Activated naive CD8-positive, alpha-beta T cell treated with anti-CD3 and anti-CD28 coated beads for 36 hours (primary cell): ENCODE data around the gene SEL1L3. TPM values are rescaled to one million over a fixed set of nuclear protein-coding genes. Genes with fewer than 3 reads are reported as not detected.

Experiments
- DNase-seq: peaks from one replicate; pipeline ENCODE4 v3.0.0; 2021
- H3K27ac Mint-ChIP-seq: one replicate; pipeline ENCODE4 v1.8.0; 2022; ENCODE audit warnings: mild to moderate bottlenecking, moderate library complexity, mixed read lengths
- H3K27me3 Mint-ChIP-seq: one replicate; pipeline ENCODE4 v1.8.0; 2022; ENCODE audit warnings: mild to moderate bottlenecking, mixed read lengths
- H3K36me3 Mint-ChIP-seq: one replicate; pipeline ENCODE4 v1.8.0; 2021; ENCODE audit warnings: mild to moderate bottlenecking, mixed read lengths
- H3K4me1 Mint-ChIP-seq: one replicate; pipeline ENCODE4 v1.8.0; 2021; ENCODE audit warnings: mixed read lengths
- H3K4me3 Mint-ChIP-seq: one replicate; pipeline ENCODE4 v1.8.0; 2022; ENCODE audit warnings: mild to moderate bottlenecking, moderate library complexity, mixed read lengths
- H3K9me3 Mint-ChIP-seq: one replicate; pipeline ENCODE4 v1.8.0; 2022; ENCODE audit warnings: mixed read lengths
- total RNA-seq, 2 experiments: library from RNA; stranded (reverse); gene quantifications; one replicate each; pipeline ENCODE4 v1.2.3, GENCODE V29; 2021

Gene SEL1L3
- total RNA-seq, 2 experiments from 2014 or later, result 25.5 to 27.1 TPM

DNA sequence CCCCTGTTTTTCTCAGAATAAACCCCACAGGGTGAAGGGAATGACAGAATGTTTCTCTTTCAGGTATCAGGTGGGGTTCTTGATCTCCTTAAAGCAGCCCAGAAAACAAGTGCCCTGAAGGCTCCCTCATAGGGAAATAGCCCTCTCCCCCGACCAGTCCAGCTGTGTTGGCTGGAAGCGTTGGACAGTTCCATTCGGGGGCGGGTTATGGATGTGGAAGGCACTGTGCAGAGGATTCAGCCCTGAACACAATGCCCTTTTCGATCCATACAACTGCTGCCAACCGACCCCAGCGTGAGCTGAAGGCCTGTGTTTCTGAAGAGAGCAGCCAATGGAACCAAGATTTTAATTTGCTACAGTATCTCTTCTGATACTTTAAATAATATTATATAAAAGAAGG, 41.5 kb downstream of the SEL1L3 start:
- DNase-seq, result no peak
- H3K4me3 Mint-ChIP-seq, result no peak overlapping the region
- H3K4me1 Mint-ChIP-seq, result peaks cover 3% of the 10 kb centered on the region
- H3K27me3 Mint-ChIP-seq, result no peaks in the 10 kb centered on the region
- no peaks in the 10 kb centered on the region for H3K9me3 Mint-ChIP-seq
- H3K27ac Mint-ChIP-seq, result no peak overlapping the region
- H3K36me3 Mint-ChIP-seq, result peaks cover 30% of the 10 kb centered on the region

DNA sequence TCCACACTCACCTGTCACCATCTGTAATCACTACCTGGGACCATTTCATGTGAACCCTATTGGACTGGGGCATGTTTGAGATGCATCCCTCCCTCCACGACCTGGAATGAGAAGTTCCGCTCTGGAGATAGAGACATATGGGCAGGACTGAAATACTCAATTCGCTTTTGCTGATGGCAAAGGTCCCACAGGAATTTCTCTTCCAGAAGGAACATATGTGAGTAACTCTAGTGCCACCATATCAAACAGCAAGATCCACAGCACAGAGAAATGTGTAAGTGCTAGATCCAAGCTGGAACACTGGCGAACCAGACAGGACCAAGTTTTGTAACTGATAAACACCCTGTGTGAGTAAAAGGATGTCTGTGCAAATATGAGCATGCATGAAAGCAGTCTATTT, 43.9 kb downstream of the SEL1L3 start:
- DNase-seq, result no peak
- Mint-ChIP-seq H3K27me3 (no peaks in the 10 kb centered on the region), H3K4me3 (no peak overlapping the region), H3K4me1 (peaks cover 3% of the 10 kb centered on the region), H3K27ac (no peak overlapping the region), H3K9me3 (no peaks in the 10 kb centered on the region), H3K36me3 (peaks cover 34% of the 10 kb centered on the region)

DNA sequence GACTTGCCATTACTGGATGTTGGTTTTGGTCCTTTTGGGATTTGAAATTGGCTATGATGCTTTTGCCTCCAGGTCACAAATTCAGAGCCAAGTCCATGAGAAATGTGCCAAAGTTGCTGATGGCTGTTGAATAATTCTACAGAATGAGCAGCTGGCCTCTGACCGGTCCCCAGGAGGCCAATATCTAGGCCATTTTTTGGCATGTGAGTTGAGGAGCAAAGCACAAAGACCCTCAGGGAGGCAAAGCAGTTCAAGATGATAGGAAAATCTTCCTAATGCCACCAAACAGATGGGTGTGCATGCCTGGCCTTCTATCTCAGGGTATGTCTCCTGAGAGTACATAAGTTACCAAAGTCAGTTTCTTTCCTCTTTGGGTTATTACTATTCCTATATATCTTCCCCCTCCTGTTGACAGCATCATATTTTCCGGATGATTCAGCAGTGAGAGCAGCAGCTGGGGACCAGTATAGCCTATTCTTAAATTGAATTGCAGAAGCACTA, 44.4 kb downstream of the SEL1L3 start:
- peaks cover 35% of the 10 kb centered on the region for H3K36me3 Mint-ChIP-seq
- H3K27ac Mint-ChIP-seq, result no peak overlapping the region
- no peak for DNase-seq
- no peaks in the 10 kb centered on the region for H3K27me3 Mint-ChIP-seq
- no peak overlapping the region for H3K4me3 Mint-ChIP-seq
- peaks cover 3% of the 10 kb centered on the region for H3K4me1 Mint-ChIP-seq
- no peaks in the 10 kb centered on the region for H3K9me3 Mint-ChIP-seq

DNA sequence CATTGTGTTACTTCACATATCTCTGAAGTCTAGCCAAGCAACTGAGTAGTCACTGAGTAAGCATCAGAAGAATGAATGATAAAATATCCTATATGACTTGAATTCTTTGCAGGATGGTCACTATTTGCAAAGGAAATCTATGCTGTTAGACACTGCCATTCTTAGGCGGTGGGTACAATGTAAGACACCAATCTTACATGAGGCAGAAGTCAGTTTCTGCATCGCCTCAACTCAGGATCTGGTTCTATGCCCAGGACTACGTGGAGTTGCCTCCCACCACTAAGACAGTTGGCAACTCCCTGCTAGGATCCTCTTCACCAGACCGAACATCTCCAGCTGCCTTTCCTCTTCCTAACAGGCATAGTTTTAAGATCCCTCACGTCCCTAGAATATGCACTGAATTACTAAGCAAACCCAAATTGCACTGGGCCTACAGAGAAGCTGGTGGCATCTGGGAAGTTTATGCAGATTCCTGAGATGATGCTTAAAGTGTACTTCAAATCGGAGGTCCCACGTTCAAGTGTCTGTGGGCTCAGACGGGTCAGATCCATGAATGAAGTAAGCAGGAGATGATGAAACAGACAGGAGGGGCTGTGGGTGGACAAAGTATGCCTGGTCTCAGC, 45.6 kb downstream of the SEL1L3 start:
- DNase-seq, result no peak
- H3K36me3 Mint-ChIP-seq, result peaks cover 33% of the 10 kb centered on the region
- H3K4me1 Mint-ChIP-seq, result peaks cover 3% of the 10 kb centered on the region
- H3K27me3 Mint-ChIP-seq, result no peaks in the 10 kb centered on the region
- H3K27ac Mint-ChIP-seq, result no peak overlapping the region
- H3K9me3 Mint-ChIP-seq, result no peaks in the 10 kb centered on the region
- no peak overlapping the region for H3K4me3 Mint-ChIP-seq

DNA sequence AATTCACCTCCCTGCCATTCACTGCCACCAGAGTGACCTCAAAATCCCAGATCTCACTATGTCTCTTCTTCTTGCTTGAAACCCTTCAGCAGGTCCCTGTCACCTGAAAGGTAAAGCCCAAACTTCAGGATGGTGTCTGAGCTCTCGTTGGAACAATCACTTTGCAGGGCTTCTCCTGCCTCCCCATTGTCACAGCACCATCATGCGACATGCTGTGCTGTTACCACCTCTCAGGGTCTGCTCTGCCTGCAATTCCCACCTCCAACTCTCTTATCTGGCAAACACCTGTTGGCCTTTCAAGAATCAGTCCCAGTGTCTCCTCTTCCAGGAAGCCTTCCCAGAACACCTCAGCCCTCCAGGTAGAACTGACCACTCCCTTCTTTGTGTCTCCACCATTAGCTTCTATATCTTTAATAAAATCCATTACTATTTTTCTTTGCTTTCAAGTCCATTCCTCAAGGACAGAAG, 46.2 kb downstream of the SEL1L3 start:
- H3K9me3 Mint-ChIP-seq, result no peaks in the 10 kb centered on the region
- peaks cover 3% of the 10 kb centered on the region for H3K4me1 Mint-ChIP-seq
- no peaks in the 10 kb centered on the region for H3K27me3 Mint-ChIP-seq
- no peak overlapping the region for H3K27ac Mint-ChIP-seq
- H3K36me3 Mint-ChIP-seq, result peaks cover 31% of the 10 kb centered on the region
- no peak overlapping the region for H3K4me3 Mint-ChIP-seq
- no peak for DNase-seq

DNA sequence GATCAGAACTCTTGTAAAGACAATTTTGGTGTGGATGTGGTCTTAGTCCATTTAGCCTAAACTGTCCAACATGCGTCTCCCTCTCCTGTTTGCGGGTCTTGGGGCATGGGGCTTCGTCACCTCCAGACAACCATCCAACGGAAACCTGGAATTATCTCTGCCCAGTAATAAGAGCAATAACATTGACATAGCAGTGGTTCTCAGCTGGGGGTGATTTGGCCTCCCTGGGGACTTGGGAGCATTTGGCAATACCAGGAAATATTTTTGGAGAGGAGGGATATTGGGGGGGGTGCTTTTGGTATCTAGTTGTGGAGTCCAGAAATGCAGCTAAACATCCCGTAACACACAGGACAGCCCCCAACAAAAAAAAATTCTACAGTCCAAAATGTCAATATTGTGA, 47.2 kb downstream of the SEL1L3 start:
- Mint-ChIP-seq H3K4me1 (peaks cover 3% of the 10 kb centered on the region), H3K9me3 (no peaks in the 10 kb centered on the region), H3K36me3 (peaks cover 25% of the 10 kb centered on the region), H3K27ac (no peak overlapping the region), H3K4me3 (no peak overlapping the region), H3K27me3 (no peaks in the 10 kb centered on the region)
- DNase-seq, result no peak

DNA sequence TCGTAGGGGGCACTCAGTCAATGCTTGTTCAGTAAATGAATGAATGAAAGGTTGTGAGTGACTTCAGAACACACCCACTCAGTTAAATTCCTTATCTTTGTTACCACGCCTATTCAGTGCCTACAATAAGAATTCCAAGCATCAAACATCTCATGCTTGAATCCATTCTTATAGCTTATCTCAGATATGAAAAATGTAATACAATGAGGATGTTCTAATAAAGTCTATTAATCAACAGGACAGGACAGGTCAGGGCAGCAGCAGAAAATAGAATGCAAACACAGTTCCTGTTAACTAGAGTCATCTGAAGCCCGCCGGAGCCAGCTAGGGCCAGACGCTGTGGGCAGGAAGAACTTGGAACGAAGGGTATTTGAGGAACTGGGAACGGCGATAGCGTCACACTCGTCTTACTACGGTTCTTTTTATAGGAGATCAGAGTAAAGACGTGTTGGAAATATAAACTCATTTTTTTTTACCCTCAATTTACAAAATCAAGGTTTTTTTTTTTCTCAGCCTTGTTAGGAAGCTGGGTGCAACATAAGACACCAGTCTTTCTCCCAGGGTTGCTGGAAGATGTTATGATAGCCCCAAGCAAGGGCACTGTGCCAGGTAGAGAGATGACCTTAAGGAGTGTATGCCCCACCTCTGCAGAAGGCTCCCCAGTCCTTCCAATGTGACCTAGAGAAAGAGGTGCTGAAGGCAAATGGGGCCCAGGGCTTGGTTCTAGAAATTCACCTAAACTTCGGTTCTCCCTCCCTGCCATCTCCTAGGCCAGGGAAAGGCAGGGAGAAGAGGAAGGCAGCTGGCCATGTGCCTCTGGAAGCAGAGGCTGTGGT, 48.3 kb downstream of the SEL1L3 start:
- no peak for DNase-seq
- no peak overlapping the region for H3K4me3 Mint-ChIP-seq
- H3K27me3 Mint-ChIP-seq, result no peaks in the 10 kb centered on the region
- H3K4me1 Mint-ChIP-seq, result peaks cover 3% of the 10 kb centered on the region
- no peak overlapping the region for H3K27ac Mint-ChIP-seq
- no peaks in the 10 kb centered on the region for H3K9me3 Mint-ChIP-seq
- H3K36me3 Mint-ChIP-seq, result peaks cover 27% of the 10 kb centered on the region

DNA sequence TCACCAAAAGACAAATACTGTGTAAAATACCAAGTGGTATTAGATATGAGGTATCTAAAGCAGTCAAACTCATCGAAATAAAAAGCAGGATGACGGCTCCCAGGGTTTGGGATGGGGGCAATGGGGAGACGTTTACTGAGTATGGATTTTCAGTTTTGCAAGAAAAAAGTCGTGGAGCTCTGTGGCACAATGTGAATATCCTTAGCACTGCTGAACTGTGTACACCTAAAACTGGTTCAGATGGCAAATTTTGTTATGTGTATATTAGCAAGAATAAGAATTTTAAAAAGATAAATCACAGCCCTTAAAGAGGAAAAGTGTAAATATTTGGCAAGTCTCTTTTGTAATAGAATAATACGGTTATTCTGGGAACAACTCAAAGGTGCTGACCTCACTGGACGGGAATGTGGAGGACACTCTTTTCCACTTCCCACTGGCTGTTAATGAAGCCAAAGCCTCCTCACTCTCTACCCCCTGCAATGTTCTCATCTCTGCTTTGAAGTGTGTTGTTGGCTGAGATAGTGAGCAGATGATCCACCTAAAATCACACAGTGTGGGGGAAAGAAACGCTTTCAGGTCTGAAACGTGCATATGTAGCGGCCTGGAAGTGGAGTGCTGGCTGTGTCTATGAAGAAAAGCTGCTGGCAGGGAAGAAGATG, 49.2 kb downstream of the SEL1L3 start:
- no peaks in the 10 kb centered on the region for H3K4me1 Mint-ChIP-seq
- no peak overlapping the region for H3K4me3 Mint-ChIP-seq
- DNase-seq, result no peak
- H3K9me3 Mint-ChIP-seq, result no peaks in the 10 kb centered on the region
- peaks cover 23% of the 10 kb centered on the region for H3K36me3 Mint-ChIP-seq
- no peaks in the 10 kb centered on the region for H3K27me3 Mint-ChIP-seq
- no peak overlapping the region for H3K27ac Mint-ChIP-seq

DNA sequence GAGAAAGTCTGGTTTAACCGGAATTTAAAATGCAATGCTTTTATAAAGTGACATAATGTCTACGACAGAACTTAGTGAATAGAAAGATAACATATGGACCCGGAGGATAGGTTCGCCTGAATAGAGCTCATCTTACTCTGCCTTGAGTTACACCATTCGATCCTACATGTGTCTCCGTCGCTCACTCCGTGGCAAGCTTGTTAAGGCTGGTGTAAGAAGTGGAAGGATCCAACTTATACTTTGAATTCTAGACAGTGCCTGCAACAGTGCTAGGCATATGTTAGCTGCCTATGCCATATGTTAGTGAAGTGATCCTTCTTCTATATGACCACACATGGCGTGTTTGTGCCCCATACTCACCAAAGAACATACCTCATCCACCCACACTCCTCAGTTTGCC, 50.9 kb downstream of the SEL1L3 start:
- no peak for DNase-seq
- Mint-ChIP-seq H3K4me1 (no peaks in the 10 kb centered on the region), H3K27me3 (no peaks in the 10 kb centered on the region), H3K36me3 (peaks cover 17% of the 10 kb centered on the region), H3K27ac (no peak overlapping the region), H3K4me3 (no peak overlapping the region), H3K9me3 (no peaks in the 10 kb centered on the region)

DNA sequence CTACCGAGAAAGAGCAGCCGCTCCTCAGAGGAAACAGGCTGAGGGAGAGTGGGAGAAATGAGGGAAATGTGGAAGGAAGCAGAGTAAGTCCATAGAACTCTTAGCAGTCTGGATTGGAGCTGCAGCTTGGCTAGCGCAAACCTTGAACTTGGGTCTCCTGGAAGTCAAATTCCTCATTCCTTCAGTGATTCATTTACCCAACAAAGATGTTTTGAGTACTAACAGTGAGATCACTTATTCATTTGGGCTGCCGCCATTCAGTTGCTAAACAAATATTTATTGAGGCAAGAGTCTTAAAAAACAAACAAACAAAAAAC, 51.5 kb downstream of the SEL1L3 start:
- no peak overlapping the region for H3K27ac Mint-ChIP-seq
- H3K4me1 Mint-ChIP-seq, result no peaks in the 10 kb centered on the region
- H3K27me3 Mint-ChIP-seq, result no peaks in the 10 kb centered on the region
- no peaks in the 10 kb centered on the region for H3K9me3 Mint-ChIP-seq
- no peak for DNase-seq
- H3K36me3 Mint-ChIP-seq, result peaks cover 13% of the 10 kb centered on the region
- H3K4me3 Mint-ChIP-seq, result no peak overlapping the region

DNA sequence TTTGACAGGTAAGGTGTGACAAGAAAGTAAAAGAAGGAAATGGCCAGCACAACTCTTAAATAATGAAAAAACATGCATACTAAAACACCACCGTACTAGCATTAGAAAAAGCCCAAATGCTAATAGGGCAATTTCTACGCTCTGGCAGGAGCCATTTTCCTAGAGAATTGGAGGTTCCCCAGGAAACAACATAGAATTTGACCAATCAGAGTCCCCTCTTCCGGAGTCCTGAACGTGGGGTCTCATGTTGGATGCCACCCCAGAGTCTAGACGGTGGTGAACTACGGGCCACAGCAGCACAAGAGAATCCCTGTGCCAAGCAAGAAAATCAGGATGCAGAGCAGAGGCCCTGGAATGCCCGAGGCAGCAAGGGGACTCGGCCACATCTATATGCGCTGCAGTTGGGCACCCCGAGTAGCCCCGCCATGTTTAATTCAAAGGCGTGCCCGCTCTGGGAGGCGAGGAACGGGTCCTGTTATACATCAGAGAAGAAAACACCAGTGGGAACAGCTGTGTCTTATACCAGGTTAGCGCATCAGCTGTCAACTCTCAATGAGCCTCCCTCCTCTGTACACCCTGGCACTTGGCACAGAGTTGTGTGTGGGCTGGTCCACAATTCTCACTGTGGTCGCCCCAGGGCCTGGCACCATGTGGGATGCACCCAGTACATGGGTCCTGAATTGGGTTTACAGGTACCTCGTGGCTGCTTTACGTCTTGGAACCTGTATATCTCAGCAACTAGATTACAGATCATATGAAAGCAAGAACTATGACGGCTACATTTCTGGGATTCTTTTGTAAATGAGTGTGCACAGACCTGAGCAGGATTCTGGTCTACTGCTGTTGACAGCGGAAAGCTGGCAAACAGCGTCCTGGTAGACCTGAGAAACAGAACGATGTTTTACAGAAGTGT, 52.1 kb downstream of the SEL1L3 start:
- Mint-ChIP-seq H3K36me3 (peaks cover 12% of the 10 kb centered on the region), H3K27ac (no peak overlapping the region), H3K9me3 (no peaks in the 10 kb centered on the region), H3K4me1 (no peaks in the 10 kb centered on the region), H3K4me3 (no peak overlapping the region), H3K27me3 (no peaks in the 10 kb centered on the region)
- DNase-seq, result no peak

DNA sequence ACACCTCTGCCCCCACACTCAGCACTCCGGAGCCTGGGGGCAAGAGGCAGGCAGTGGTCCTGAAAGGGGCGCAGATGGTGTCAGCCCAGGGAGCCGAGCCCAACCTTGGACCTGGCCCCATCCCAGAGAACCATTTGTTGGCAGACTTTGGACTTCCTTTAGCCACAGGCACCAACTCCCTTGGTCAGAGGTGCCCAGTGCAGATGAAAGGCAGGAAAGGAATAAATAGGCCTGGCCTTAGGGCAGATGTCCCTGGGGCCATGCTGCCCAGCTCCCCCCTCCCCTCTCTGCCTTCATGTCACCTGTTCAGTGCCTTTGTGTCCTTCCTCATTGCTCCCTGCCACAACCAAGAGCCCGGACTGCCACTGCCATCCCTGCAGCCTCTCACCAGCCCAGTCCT, 52.8 kb downstream of the SEL1L3 start:
- H3K27ac Mint-ChIP-seq, result no peak overlapping the region
- peaks cover 12% of the 10 kb centered on the region for H3K36me3 Mint-ChIP-seq

DNA sequence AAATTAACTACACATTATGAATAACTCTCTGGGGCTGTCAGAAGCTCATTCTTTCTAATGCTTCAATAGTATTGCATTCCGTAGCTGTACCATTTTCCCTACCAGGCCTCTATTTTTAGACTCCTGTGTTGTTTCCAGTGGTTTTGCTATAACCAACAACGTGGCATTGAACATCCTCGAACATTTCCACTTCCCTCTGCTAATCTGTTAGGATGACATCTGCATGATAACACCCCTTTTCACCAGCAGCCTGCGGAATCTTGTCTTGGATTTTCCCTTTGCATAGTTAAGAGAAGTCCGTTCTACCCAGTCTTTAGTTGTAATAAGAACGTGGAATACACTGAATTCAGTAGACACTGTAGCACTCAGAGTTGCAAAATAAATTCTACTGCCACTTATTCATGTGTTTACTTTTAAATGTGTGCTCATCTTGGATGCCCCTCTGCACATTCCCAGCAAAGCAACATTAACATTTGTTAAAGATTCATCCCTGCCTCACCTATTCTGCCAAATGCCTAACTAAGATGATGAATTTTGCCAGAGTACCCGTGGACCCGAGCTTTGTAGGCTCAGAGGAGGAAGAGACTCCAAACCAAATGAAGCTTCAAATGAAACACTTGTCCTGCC, 55.6 kb downstream of the SEL1L3 start:
- Mint-ChIP-seq H3K9me3 (no peaks in the 10 kb centered on the region), H3K4me1 (no peaks in the 10 kb centered on the region), H3K4me3 (no peak overlapping the region), H3K27me3 (no peaks in the 10 kb centered on the region), H3K36me3 (peaks cover 17% of the 10 kb centered on the region), H3K27ac (no peak overlapping the region)
- no peak for DNase-seq

More for the DNA sequence above, 52.8 kb downstream of the SEL1L3 start:
- no peaks in the 10 kb centered on the region for H3K27me3 Mint-ChIP-seq
- H3K4me3 Mint-ChIP-seq, result no peak overlapping the region
- no peak for DNase-seq
- H3K9me3 Mint-ChIP-seq, result no peaks in the 10 kb centered on the region
- H3K4me1 Mint-ChIP-seq, result no peaks in the 10 kb centered on the region

DNA sequence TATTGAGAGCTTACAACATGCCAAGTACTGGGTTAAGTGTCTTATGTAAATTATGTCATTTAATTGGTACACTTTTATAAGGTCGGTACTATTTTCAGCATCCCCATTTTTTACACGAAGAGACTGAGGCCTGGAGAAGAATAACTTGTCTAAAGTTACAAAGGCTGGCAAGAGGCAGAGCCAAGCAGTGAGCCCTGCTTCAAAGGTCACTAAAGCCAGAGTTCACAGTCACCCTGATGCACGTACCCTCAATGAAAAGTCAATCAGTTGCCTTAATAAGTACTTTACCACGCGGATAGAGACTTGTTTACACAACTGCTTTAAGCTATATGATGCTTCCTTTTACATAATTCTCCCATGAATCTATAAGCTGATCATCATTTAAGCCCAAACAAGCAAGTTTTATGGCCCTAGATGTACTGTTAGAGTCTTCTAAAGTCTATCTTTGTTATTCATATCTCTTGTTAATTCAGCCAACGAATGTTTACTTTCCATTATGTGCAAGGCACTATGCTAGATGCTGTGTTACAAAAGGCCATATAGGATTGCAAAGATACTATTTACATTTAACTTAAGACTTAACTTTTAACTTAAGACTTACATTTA, 57.4 kb downstream of the SEL1L3 start:
- H3K27me3 Mint-ChIP-seq, result no peaks in the 10 kb centered on the region
- H3K9me3 Mint-ChIP-seq, result no peaks in the 10 kb centered on the region

More for the DNA sequence above, 57.4 kb downstream of the SEL1L3 start:
- no peaks in the 10 kb centered on the region for H3K4me1 Mint-ChIP-seq
- no peak for DNase-seq
- H3K36me3 Mint-ChIP-seq, result peaks cover 25% of the 10 kb centered on the region
- H3K4me3 Mint-ChIP-seq, result no peak overlapping the region
- H3K27ac Mint-ChIP-seq, result no peak overlapping the region
